Measurements from ENCODE around the gene IMMT. TPM values are rescaled to one million over a fixed set of nuclear protein-coding genes. Genes with fewer than 3 reads are reported as not detected.

Gene IMMT
- total RNA-seq, 1 experiment from 2014 or later, result 112 TPM

GRCh38 chr2:86174445-86174844 is 20.8 kb downstream of the IMMT start:
- Mint-ChIP-seq H3K9me3 (no peaks in the 10 kb centered on the region), H3K4me1 (no peaks in the 10 kb centered on the region), H3K36me3 (ENCODE audit: insufficient read depth in 1 of 3, low read depth in 3 of 3) (peaks cover 11 to 63% (median 48%) of the 10 kb centered on the region in 3 experiments; a peak in 6 of 7 replicates), H3K27ac (no peak overlapping the region), H3K27me3 (ENCODE audit: low read depth) (no peaks in the 10 kb centered on the region), H3K4me3 (no peak overlapping the region)
- no peak overlapping the region for H3K14ac ChIP-seq (ENCODE audit: insufficient read depth, low read length)
- H3K18ac ChIP-seq (ENCODE audit: insufficient read length, low read depth, low read length), result no peak overlapping the region
- no CpG with 5 or more reads among the region's 2 CpGs for WGBS (ENCODE audit: extremely low coverage, insufficient read length, low lambda C conversion rate)
- no peaks in the 10 kb centered on the region for H4K20me1 ChIP-seq (ENCODE audit: control insufficient read depth, insufficient read depth, insufficient read length)
- H4K91ac ChIP-seq (ENCODE audit: insufficient read length, low read depth, low read length), result no peak overlapping the region
- H4K8ac ChIP-seq (replicated peaks; ENCODE audit: insufficient read length, low read depth, low read length), result no peak overlapping the region
- H3K9me3 ChIP-seq (ENCODE audit: control insufficient read depth, low read depth, low read length), result no peaks in the 10 kb centered on the region
- no peak overlapping the region for H3T11ph ChIP-seq (ENCODE audit: low read length)
- DNase-seq, result no peak
- no peaks in the 10 kb centered on the region for H3K27me3 ChIP-seq (ENCODE audit: insufficient read depth, low read length)
- no peak overlapping the region for H2BK12ac ChIP-seq (ENCODE audit: insufficient read length, low read depth, low read length)
- no peak overlapping the region for H2AFZ ChIP-seq (ENCODE audit: low read length)
- no peaks in the 10 kb centered on the region for H3K4me1 ChIP-seq (ENCODE audit: insufficient read depth, low read length)
- no peaks in the 10 kb centered on the region for H3K79me1 ChIP-seq (ENCODE audit: insufficient read depth, low read depth, low read length, poor library complexity, severe bottlenecking)
- no peak overlapping the region for H3K27ac ChIP-seq (ENCODE audit: insufficient read length, low read depth, low read length)
- H3K23me2 ChIP-seq (ENCODE audit: insufficient read length, low read depth, low read length, poor library complexity, severe bottlenecking), result no peaks in the 10 kb centered on the region
- H2AK5ac ChIP-seq (ENCODE audit: insufficient read length, low read length), result no peak overlapping the region
- H3K4ac ChIP-seq (ENCODE audit: low read depth, low read length), result no peak overlapping the region
- no peak for TF ChIP-seq CTCF (conservative IDR thresholded peaks at IDR 0.05)
- no peak overlapping the region for H3K4me2 ChIP-seq (ENCODE audit: insufficient read depth, insufficient read length, low read length)
- no peak overlapping the region for H3K23ac ChIP-seq (ENCODE audit: insufficient read length, low read depth, low read length)
- H4K5ac ChIP-seq (ENCODE audit: insufficient read length, low read depth, low read length), result no peak overlapping the region
- no peak overlapping the region for H3K9ac ChIP-seq (ENCODE audit: extremely low read depth, insufficient read length, low read length)
- H2BK5ac ChIP-seq (ENCODE audit: insufficient read length, low read length), result no peak overlapping the region
- H3K56ac ChIP-seq (ENCODE audit: insufficient read length, low read depth, low read length), result no peak overlapping the region
- H3K79me2 ChIP-seq (ENCODE audit: insufficient read depth, low read length), result no peaks in the 10 kb centered on the region
- no peak overlapping the region for H2BK20ac ChIP-seq (ENCODE audit: low read depth, low read length, poor library complexity, severe bottlenecking)
- no peak overlapping the region for H2BK15ac ChIP-seq (ENCODE audit: low read depth, low read length)
- no peak overlapping the region for H2BK120ac ChIP-seq (ENCODE audit: low read depth, low read length, poor library complexity, severe bottlenecking)

Data from H9 (cell line).